Measurements from ENCODE around the gene GHRL.

DNA sequence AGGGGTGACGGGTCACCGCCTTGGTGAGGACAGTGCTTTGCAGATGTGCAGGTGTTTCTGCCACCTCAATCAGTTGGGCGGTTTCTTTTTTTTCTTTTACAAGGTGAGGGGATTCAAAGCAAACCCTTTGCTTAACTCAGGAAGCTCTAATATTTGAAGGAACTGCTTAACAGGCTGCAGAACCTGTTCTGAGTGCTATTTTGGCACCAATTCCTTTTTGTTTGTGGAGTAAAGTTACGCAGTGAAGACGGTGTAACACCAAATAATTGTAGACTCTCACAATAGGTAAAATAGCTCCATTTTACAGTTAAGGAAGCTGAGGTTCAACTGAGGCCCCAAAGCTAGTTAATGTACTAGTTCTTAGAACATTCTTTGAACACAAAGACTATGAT is 6.6 kb downstream of the GHRL start:
- TF ChIP-seq, protein P1, sequence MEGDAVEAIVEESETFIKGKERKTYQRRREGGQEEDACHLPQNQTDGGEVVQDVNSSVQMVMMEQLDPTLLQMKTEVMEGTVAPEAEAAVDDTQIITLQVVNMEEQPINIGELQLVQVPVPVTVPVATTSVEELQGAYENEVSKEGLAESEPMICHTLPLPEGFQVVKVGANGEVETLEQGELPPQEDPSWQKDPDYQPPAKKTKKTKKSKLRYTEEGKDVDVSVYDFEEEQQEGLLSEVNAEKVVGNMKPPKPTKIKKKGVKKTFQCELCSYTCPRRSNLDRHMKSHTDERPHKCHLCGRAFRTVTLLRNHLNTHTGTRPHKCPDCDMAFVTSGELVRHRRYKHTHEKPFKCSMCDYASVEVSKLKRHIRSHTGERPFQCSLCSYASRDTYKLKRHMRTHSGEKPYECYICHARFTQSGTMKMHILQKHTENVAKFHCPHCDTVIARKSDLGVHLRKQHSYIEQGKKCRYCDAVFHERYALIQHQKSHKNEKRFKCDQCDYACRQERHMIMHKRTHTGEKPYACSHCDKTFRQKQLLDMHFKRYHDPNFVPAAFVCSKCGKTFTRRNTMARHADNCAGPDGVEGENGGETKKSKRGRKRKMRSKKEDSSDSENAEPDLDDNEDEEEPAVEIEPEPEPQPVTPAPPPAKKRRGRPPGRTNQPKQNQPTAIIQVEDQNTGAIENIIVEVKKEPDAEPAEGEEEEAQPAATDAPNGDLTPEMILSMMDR (IDR thresholded peaks at IDR 0.05; ENCODE audit: low read depth, low read length, poor library complexity, severe bottlenecking) = no peak
- no peak for TF ChIP-seq EZH2phosphoT487 (IDR thresholded peaks at IDR 0.05; ENCODE audit: borderline replicate concordance, low read length)
